SHP77 (cell line): ENCODE results near the gene PCDHGB2.
"Not testable (repeated sequence)": the region's sequence is repeated elsewhere in the genome, so short reads cannot be mapped to it uniquely, and the experiment has no call there.

Experiments
- DNase-seq, 2 experiments: peaks; one replicate each; lab custom pipeline; 2025; lab: John Stamatoyannopoulos, UW

PCDHGB2 gene

DNA sequence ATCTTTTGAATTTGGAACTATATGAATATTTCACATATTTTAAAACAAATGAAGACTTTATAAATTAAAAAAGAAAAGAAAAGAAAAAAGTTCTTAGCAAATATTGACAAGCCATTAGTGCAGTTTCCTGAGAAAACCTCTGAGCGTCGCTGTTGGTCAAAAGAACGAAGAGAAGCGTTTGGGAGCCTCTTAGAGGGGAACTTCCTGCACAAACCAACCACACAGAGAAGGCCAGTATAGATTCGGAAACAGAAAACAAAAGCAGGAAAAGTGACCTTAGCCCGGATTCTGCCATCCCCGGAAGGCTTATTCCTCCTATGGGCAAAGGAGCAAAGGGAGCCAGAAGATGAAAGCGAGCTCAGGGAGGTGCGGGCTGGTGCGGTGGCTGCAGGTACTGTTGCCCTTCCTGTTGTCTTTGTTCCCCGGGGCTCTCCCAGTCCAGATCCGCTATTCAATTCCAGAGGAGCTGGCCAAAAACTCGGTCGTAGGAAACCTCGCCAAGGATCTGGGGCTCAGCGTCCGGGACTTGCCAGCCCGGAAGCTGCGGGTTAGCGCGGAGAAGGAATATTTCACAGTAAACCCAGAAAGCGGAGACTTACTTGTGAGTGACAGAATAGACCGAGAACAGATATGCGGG lies at the start of gene PCDHGB2:
TSS of gene PCDHGB2 (plus strand) at position 205 of the 637 bp plus-strand sequence. CDS start at position 347, 142 bp downstream.
- DNase-seq = no peak

DNA sequence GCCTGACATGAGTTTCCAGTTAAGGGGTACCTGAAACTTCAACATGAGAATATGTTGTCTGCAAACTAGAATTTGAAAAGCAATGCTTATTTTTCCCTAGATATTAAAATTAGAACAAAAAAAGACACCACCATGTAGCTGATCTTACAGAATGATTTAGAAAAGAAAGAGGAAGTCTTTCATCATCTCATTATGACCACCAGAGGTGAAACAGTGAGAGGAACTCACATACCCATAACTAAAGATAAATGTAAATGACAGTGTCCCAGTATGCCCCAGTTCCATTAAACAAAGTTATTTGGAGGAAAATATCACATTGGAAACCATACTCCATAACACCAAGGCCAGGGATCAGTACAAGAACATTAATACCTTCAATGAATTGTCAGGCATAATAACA lies 46.1 kb upstream of the PCDHGB2 start:
- no peak for DNase-seq

DNA sequence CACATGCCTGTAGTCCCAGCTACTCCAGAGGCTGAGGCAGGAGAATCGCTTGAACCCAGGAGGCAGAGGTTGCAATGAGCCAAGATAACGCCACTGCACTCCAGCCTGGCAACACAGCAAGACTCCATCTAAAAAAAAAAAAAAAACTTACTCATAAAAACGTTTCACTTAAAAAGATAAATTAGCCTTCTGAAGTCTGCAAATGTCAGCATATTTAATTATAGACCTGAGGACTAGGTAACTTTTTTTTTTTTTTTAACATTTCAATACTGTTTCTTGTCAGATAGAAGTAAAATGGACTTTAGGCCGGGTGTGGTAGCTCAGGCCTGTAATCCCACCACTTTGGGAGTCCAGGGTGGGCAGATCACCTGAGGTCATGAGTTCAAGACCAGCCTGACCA lies 42.8 kb upstream of the PCDHGB2 start:
- not testable (repeated sequence) for DNase-seq

DNA sequence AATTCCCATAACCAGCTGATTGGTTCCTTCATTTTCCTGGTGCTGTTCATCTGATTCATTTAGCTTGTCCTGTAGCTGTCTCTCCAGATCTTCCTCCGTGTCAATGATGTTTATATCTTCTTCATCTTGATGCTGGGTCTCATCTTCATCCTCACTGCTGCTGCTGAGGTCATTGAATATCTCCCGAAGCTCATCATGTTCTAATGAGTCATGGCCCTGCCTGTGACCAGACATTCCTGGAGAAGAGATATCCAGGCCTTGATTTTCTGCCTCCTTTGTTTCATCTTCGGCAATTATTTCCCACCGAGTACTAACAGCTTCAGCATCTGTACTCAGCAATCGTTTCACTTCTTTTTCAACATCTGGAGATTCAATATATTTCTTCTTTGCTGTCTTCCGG lies 40.6 kb upstream of the PCDHGB2 start:
- DNase-seq = no peak

DNA sequence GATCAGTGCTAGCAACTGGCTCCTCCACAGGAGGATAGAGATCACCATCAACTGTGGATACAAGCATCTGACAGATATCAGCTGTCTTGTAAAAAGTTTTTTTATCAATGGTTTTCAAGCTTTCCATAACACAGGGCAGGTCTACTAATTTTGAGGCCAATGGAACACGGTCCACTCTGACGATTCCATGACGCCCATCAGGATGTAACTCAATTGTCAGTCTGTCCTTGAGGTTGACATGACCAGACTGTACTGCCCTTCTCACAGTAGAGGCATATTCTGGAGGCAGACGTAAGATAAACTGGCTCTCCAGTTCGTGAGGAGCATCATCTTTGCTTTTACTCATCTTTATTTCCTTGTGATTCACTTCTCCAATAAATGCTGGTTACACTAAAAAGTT lies 40.1 kb upstream of the PCDHGB2 start:
- DNase-seq = no peak

DNA sequence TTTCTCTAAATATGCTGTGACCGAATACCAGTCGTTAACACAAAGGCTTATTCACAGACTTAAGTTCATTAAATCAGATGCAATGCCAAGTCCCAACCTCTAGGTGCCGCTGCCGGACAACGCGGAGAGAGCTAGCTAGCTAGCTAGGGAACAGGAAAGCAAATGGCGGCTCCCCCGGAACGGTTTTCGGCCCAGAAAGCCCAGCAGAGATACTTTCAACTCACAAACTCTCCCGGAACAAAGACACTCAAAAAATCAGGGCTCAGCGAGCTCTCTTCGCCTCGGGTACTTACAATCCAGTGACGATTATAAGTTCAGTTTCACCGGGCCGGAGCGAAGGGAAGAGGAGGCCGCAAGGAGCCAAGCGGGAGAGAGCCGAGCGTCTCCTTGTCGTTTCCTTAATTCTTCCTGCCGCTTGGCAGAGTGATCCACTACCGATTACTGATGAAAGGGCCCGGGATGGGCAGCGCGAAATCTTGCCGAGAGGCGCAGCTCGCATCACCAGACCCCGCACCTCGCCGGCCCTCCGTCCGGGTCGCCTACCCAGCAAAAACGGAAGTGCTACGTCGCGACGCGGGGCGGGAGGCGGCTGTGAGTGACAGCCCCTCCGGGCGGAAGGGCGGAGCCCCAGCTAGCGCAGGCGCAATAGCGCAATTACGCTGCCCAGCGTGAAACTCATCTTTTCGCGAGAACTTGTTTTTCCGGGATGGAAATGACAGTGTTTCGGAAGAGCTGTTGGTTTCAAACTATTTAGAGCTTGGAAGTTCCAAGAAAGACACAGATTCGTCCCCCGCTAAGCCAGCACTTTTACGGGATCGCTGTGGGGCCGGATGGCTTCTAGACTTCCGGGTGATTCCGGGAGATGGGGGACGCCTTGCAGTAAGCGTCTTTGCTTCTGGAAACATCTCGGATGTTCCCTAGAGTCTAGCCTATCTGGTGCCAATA lies 39.3 kb upstream of the PCDHGB2 start, which contains the start of gene TAF7:
TSS of gene TAF7 (minus strand) at position 560 of the 945 bp plus-strand sequence. CDS start 740 bp downstream, outside the sequence.
- peak; percentile 81 to 84 for DNase-seq

DNA sequence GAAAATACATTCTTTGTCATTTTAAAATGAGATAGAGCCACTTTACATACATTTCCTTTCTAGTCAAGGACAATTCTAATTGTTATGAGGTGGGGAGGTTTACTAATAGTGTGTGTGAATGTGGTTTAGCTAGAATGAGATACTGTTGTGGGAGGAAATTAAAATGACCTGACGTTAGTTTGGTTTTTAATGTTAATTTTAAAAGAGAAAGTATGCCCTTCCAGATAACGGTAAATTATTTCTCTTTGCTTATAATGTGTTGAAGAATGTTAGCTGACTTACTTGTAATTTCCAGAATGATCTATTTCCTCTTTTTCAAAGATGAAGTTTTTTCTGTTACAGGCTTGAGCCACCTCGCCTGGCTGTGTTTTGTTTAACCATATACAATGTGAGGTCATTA lies 37.5 kb upstream of the PCDHGB2 start:
- DNase-seq = no peak

DNA sequence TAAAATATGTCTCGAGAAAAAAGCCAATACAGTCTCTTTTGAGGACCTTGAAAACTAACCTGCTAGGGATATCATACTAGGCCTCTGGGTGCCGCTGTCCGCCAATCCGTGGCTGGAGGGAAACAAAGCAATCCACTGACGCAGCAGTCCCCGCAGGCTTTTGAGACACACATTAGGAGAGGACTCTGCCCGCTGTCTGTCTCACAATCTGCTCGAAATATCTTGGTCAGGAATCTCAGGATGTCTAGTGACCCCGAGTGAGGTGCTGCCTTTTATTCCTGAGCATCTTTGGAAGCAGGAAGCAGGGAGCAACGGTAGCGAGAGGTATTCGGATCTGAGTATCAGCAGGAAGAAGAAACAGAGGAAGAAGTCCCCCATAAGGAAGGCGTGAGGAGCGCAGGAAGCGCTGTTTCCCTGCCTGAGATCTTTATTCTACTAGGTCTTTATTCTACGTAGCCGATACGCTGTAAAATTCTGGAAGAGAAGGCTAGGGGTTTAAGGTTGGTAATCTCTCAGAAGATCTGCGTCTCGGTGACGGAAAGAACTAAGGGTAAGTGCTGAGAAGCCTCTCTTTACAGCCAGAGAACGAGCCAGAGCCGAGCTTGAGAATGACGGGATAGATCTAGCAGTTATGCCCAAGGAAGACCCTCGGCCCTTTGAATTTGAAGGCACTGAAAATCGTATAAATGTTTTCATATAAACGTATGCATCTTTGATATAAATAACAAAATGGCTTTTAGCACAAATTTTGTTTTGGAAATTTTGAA lies 33.5 kb upstream of the PCDHGB2 start:
- DNase-seq = peak; percentile 52 to 59

DNA sequence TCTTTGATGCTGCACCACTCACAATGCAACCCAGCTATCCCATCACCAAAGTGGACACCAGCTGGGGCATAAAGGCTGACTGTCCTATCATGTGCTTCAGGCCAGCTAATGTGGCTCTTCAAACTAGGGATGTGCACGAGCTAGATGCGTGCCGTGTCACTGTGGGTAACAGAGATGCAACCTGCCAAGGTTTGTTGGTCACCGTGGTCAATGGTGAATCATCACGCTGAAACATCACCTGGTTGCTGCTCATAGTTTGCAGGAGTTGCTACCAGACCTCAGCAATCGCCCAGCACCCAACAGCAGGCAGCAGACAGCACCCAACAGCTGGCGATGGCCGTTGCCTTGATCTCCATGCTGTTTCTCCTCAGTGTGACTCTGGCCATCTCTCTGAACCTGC lies 31.6 kb upstream of the PCDHGB2 start:
- no peak for DNase-seq

DNA sequence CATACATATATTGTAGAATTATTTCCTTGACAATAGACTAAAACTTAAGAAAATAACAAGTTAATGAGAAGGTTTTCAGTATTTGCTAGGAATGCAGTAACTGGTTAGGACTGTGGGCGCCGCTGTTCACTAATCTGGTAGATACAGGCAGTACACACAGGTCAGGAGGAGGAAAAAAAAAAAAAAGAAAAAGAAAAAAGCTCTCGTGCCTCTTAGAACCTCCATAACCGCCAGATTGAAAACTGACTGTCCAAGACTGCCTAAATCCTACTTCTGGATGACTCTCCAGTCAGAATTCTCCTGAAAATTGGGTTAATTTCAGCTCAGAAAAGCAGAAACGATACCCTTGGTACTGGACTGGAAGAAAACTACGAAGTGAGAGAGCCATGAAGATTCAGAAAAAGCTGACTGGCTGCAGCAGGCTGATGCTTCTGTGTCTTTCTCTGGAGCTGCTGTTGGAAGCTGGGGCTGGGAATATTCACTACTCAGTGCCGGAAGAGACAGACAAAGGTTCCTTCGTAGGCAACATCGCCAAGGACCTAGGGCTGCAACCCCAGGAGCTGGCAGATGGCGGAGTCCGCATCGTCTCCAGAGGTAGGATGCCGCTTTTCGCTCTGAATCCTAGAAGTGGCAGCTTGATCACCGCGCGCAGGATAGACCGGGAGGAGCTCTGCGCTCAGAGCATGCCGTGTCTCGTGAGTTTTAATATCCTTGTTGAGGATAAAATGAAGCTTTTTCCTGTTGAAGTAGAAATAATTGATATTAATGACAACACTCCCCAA lies 29.3 kb upstream of the PCDHGB2 start, which contains the start of gene PCDHGA1:
TSS of gene PCDHGA1 (plus strand) at position 216 of the 782 bp plus-strand sequence.
- peak; percentile 18 to 28 for DNase-seq

DNA sequence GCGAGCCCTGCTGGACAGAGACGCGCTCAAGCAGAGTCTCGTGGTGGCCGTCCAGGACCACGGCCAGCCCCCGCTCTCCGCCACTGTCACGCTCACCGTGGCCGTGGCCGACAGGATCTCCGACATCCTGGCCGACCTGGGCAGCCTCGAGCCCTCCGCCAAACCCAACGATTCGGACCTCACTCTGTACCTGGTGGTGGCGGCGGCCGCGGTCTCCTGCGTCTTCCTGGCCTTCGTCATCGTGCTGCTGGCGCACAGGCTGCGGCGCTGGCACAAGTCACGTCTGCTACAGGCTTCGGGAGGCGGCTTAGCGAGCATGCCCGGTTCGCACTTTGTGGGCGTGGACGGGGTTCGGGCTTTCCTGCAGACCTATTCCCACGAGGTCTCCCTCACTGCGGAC lies 27.2 kb upstream of the PCDHGB2 start:
- DNase-seq = not testable (repeated sequence)

DNA sequence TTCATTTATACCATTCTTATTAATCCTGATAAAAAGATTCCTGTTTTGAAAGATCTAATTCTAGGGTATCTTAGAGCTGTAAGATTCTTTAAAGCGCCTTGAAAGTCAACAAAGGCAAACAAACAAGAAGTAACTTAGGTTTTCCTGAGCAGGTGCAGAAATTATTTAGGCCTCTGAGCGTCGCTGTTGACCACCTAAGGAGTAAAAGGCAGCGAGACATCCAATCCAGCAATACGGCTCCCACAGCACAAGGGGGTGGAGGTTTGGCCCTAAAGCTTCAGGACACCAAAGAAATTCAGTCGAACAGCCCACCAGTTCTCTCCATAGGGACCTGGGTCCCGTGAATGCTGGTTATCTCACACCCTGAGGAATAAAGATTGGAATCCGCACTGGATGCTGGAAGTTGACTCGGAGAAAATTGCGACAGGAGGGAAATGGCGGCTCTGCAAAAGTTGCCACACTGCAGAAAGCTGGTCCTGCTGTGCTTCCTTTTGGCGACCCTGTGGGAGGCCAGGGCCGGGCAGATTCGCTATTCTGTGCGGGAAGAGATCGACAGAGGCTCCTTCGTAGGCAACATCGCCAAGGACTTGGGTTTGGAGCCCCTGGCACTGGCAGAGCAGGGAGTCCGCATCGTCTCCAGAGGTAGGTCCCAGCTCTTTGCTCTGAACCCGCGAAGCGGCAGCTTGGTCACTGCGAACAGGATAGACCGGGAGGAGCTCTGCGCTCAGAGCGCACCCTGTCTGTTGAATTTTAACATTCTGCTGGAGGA lies 21.1 kb upstream of the PCDHGB2 start, which contains the start of gene PCDHGA2:
TSS of gene PCDHGA2 (plus strand) at position 223 of the 769 bp plus-strand sequence.
- DNase-seq = no peak

DNA sequence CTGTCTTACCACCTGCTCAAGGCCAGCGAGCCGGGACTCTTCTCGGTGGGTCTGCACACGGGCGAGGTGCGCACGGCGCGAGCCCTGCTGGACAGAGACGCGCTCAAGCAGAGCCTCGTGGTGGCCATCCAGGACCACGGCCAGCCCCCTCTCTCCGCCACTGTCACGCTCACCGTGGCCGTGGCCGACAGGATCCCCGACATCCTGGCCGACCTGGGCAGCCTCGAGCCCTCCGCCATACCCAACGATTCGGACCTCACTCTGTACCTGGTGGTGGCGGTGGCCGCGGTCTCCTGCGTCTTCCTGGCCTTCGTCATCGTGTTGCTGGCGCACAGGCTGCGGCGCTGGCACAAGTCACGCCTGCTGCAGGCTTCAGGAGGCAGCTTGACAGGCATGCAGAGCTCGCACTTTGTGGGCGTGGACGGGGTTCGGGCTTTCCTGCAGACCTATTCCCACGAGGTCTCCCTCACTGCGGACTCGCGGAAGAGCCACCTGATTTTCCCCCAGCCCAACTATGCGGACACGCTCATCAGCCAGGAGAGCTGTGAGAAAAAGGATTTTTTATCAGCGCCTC lies 18.9 kb upstream of the PCDHGB2 start:
- not testable (repeated sequence) for DNase-seq

DNA sequence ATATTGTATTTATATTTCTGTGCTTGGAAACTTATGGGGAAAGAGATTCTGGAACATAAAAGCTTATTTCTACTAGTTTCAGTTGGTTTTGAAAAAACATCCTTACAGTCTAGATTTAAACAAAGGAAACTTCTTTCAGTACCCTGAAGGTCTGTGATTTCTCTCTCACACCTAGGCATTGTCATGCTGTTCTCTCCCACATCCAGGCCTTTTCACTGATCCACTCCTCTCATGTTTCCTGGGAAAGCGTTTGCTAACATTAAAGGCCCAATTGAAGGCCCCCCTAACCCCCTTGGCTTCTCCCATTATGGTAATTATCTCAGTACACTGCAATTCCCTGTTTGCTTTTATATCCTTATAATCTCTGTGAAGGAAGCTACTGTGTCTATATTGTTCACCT lies 17.0 kb upstream of the PCDHGB2 start:
- no peak for DNase-seq

DNA sequence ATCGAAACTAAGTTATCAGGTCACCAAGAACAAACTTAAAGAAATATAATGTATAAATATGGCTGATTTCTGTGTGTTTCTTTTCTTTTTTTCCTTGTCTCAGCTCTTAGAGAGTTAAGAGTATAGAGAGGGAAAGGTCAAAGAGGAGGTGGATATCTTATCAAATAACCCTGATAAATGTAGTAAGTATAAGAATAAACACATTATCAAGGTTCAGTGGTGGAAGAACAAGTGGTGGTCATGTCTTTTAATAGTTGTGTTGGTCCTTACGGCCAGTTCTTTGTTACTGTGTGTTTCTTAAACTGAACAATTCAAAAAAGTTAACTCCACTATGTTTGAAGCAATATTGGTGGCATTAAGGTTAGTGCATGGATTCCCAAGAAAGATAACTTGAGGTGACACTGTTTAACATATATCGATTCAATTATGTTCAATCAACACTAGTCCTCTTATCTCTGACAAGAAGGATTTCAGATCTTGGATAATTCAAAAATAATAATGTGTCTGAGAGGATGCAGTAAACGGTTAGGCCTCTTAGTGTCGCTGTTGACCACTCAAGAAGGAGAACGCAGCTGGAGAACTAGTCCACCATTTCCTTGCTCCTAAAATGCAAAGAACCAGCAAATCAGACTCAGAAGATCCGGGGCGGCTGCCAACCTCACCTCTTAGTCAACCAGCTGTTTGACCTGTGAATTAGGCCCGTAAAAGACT lies 16.4 kb upstream of the PCDHGB2 start, which contains the start of gene PCDHGA3:
TSS of gene PCDHGA3 (plus strand) at position 588 of the 711 bp plus-strand sequence. CDS start 205 bp downstream, outside the sequence.
- no peak for DNase-seq

DNA sequence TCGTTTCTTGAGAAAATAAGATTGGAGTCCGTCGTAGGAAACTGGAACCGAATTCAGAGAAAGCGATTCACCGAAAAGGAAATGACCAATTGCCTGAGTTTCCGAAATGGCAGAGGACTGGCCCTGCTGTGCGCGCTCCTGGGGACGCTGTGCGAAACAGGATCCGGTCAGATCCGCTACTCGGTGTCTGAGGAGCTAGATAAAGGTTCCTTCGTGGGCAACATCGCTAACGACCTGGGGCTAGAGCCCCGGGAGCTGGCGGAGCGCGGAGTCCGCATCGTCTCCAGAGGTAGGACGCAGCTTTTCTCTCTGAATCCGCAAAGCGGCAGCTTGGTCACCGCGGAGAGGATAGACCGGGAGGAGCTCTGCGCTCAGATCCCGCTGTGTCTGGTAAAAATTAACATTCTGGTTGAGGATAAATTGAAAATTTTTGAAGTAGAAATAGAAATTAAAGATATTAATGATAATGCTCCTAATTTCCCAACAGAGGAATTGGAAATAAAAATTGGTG lies 15.8 kb upstream of the PCDHGB2 start:
- DNase-seq = no peak

DNA sequence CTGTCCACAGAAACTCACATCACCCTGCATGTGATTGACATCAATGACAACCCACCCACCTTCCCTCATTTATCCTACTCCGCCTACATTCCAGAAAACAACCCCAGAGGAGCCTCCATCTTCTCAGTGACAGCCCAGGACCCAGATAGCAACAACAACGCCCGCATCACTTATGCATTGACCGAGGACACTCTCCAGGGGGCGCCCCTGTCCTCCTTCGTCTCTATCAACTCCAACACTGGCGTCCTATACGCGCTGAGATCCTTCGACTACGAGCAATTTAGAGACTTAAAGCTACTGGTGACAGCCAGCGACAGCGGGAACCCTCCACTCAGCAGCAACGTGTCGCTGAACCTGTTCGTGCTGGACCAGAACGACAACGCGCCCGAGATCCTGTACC lies 14.5 kb upstream of the PCDHGB2 start:
- DNase-seq = no peak

DNA sequence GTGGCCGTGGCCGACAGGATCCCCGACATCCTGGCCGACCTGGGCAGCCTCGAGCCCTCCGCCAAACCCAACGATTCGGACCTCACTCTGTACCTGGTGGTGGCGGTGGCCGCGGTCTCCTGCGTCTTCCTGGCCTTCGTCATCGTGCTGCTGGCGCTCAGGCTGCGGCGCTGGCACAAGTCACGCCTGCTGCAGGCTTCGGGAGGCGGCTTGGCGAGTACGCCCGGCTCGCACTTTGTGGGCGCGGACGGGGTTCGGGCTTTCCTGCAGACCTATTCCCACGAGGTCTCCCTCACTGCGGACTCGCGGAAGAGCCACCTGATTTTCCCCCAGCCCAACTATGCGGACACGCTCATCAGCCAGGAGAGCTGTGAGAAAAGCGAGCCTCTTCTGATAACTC lies 13.8 kb upstream of the PCDHGB2 start:
- DNase-seq = not testable (repeated sequence)
